ENCODE data around the gene CDKN2B.

CDKN2B gene

DNA sequence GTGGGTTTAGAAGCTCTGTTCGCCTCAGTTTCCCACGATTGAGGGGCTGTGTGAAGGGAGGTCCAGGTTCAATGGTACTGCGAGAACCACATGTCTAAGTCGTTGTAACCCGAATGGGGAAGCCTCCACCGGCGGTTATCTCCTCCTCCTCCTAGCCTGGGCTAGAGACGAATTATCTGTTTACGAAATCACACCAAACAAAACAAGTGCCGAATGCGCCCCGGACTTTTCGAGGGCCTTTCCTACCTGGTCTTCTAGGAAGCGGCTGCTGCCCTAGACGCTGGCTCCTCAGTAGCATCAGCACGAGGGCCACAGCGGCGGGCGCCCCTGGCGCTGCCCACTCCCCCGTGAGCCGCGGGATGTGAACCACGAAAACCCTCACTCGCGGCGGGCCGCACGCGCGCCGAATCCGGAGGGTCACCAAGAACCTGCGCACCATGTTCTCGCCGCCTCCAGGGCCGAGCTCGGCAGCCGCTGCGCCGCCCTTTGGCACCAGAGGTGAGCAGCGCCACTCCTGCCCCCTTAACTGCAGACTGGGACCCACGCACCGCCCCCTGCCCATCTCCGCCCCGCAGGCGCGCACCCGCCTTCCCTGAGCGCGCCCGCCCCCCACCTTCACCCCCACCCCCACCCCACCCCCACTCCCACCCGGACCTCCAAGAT lies 15.1 kb downstream of the CDKN2B start, which contains the start of gene CDKN2A:
TSS of gene CDKN2A (minus strand) at position 500 of the 663 bp plus-strand sequence.
- no peak for TF ChIP-seq GATA3 (IDR thresholded peaks at IDR 0.05; ENCODE audit: low read depth, low read length)
- TF ChIP-seq GATA2 (IDR thresholded peaks at IDR 0.05; ENCODE audit: low read depth, low read length) = no peak

DNA sequence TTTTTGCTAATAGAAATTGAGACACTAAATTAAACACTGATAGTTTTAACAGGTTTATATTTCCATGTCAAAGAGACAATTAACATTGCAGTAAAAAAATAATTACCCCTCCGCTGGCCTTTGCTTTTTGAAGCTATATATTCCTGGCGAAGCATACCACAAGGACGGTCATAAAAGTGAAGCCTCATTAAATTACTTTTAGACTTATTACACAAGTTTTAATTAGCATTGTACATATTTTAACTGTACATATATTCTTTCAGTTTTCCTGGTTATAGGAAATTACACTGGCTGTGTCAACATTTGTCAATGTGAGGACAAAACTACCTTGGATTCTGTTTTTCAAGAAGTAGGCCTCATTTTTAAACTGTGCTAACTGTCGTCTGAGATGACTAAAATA lies 16.1 kb downstream of the CDKN2B start:
- no peak for TF ChIP-seq GATA2 (IDR thresholded peaks at IDR 0.05; ENCODE audit: low read depth, low read length)
- TF ChIP-seq GATA3 (IDR thresholded peaks at IDR 0.05; ENCODE audit: low read depth, low read length) = no peak

- TF ChIP-seq GATA2 (IDR thresholded peaks at IDR 0.05; ENCODE audit: low read depth, low read length) = no peak
- TF ChIP-seq GATA3 (IDR thresholded peaks at IDR 0.05; ENCODE audit: low read depth, low read length) = no peak
Measured at GRCh38 chr9:21991072-21991959, 17.8 kb downstream of the CDKN2B start.

GRCh38 chr9:21989440-21990189 lies 19.5 kb downstream of the CDKN2B start:
- TF ChIP-seq GATA2 (IDR thresholded peaks at IDR 0.05; ENCODE audit: low read depth, low read length) (no peak), GATA3 (IDR thresholded peaks at IDR 0.05; ENCODE audit: low read depth, low read length) (no peak)

- TF ChIP-seq GATA2 (IDR thresholded peaks at IDR 0.05; ENCODE audit: low read depth, low read length) (no peak), GATA3 (IDR thresholded peaks at IDR 0.05; ENCODE audit: low read depth, low read length) (no peak)
Measured at GRCh38 chr9:21988056-21988990, 20.8 kb downstream of the CDKN2B start.

GRCh38 chr9:21985964-21986667 lies 23.0 kb downstream of the CDKN2B start:
- TF ChIP-seq GATA2 (IDR thresholded peaks at IDR 0.05; ENCODE audit: low read depth, low read length) (no peak), GATA3 (IDR thresholded peaks at IDR 0.05; ENCODE audit: low read depth, low read length) (no peak)

- TF ChIP-seq GATA3 (IDR thresholded peaks at IDR 0.05; ENCODE audit: low read depth, low read length) = no peak
- TF ChIP-seq GATA2 (IDR thresholded peaks at IDR 0.05; ENCODE audit: low read depth, low read length) = no peak
Measured at GRCh38 chr9:21984101-21984500, 25.0 kb downstream of the CDKN2B start.

DNA sequence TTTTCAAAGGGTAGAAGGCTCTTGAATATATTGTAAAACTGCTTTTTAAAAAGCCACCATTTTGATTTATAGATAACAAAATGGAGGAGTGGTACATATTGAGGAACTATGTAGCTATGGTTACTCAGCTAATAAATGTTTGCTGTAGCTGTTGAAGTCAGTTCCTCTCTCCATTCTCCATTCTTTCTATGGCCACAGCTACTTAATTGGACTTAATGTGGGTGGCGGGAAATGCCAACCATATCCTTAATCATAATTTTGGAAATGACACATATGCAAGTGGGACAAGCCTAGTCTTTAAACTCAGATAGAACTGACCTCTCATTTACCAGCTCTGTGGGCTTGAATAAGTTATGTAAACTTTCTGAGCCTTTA lies 25.6 kb downstream of the CDKN2B start:
- TF ChIP-seq GATA3 (IDR thresholded peaks at IDR 0.05; ENCODE audit: low read depth, low read length) = no peak
- TF ChIP-seq GATA2 (IDR thresholded peaks at IDR 0.05; ENCODE audit: low read depth, low read length) = no peak

DNA sequence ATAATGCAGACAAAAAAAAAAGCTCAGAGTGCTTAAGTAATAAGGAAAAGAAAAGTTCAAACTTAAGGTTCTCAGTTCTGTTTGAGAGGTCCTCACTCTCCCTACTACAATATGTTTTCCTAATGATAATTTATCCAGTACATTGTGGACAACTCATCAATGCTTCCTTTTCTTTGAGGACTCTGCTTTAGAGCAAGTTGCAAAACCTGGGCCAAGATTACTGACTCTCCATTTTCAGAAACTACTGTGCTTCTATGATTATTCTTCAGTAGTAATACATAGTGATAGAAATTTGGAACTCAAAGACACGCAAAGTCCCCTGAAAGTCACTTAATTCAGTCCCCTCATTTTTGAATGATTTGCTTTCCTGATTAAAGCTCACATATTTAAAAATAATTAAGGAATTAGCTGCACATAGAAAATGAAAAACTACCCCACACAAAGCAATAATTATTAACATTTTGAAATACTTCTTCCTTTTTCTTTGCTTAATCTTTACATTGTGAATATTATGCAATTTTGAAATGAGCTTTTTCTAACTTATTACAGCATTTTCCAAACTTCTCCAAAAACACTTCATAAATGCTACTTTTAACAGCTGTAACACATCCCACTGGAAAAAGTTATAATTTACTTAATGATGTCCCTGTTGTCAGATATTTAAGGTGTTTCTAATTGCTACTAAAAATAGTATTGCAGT lies 26.1 kb downstream of the CDKN2B start:
- TF ChIP-seq GATA2 (IDR thresholded peaks at IDR 0.05; ENCODE audit: low read depth, low read length) = no peak
- TF ChIP-seq GATA3 (IDR thresholded peaks at IDR 0.05; ENCODE audit: low read depth, low read length) = no peak

DNA sequence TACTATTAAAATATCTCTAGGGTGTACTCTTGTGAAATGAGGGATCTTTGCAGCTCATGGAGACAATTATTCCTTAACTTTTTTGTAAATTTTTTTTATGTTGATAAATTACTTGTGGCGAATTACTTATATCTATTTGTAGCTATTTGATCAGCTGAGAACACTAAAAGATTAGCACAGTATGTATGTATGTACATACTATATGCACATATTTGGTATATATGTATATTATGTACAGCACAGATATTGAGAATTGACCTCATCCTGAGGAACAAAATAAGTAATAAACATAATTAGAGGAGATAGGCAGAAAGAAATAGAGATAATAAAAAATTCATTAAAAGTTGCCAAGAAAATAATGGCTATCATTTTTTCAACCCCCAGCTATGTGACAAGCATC lies 26.7 kb downstream of the CDKN2B start:
- no peak for TF ChIP-seq GATA2 (IDR thresholded peaks at IDR 0.05; ENCODE audit: low read depth, low read length)
- no peak for TF ChIP-seq GATA3 (IDR thresholded peaks at IDR 0.05; ENCODE audit: low read depth, low read length)

- TF ChIP-seq GATA3 (IDR thresholded peaks at IDR 0.05; ENCODE audit: low read depth, low read length) (no peak), GATA2 (IDR thresholded peaks at IDR 0.05; ENCODE audit: low read depth, low read length) (no peak)
Measured at GRCh38 chr9:21976334-21976875, 32.7 kb downstream of the CDKN2B start.
